Measurements from ENCODE around the gene TRAT1.

- no peak for TF ChIP-seq CTCF (CRISPR knock-in tag; IDR thresholded peaks at IDR 0.05)
- TF ChIP-seq ZBTB33 (CRISPR knock-in tag; IDR thresholded peaks at IDR 0.05): no peak
- TF ChIP-seq ZNF160 (CRISPR knock-in tag; IDR thresholded peaks at IDR 0.05): no peak
- TF ChIP-seq RBAK (CRISPR knock-in tag; IDR thresholded peaks at IDR 0.05): no peak
- no peak for TF ChIP-seq SNRNP70 (IDR thresholded peaks at IDR 0.05; ENCODE audit: low read depth, low read length)
- TF ChIP-seq MIXL1 (CRISPR knock-in tag; IDR thresholded peaks at IDR 0.05): no peak
- no peak for TF ChIP-seq EZH2 (conservative IDR thresholded peaks at IDR 0.05; ENCODE audit: low read depth, low read length)
- no peak for TF ChIP-seq NCOA2 (CRISPR knock-in tag; IDR thresholded peaks at IDR 0.05)
Observed at GRCh38 chr3:108779496-108779895, 43.1 kb upstream of the TRAT1 start.
